Thyroid gland (tissue), 4 donors: ENCODE data around the gene SNX27. TPM values are rescaled to one million over a fixed set of nuclear protein-coding genes. Genes with fewer than 3 reads are reported as not detected.

Experiments used
- DNase-seq, 2 donors: peaks; one replicate each; pipeline ENCODE4 v3.0.0-alpha.2; 2019
- H3K27ac ChIP-seq, 3 donors: fragments of 200-600 bp; sonication (generic); 1 replicate in 2 of 3; 2 replicates in 1 of 3; pipeline ENCODE4 v1.5.1; 2016 to 2019; ENCODE audit warnings: mild to moderate bottlenecking in 1 of 3, moderate library complexity in 1 of 3
- H3K27me3 ChIP-seq: fragments of 200-600 bp; sonication (generic); one replicate; pipeline ENCODE4 v1.5.1; 2019
- H3K36me3 ChIP-seq, 2 donors: fragments of 200-600 bp; sonication (generic); one replicate each; pipeline ENCODE4 v1.5.1; 2016 to 2019
- H3K4me1 ChIP-seq, 2 donors: fragments of 200-600 bp; sonication (generic); one replicate each; pipeline ENCODE4 v1.5.1; 2017 to 2019
- H3K4me3 ChIP-seq, 3 donors: fragments of 200-600 bp; sonication (generic); replicated peaks in 1 of 3; 1 replicate in 2 of 3; 2 replicates in 1 of 3; pipeline ENCODE4 v1.5.1; 2016; ENCODE audit warnings: mild to moderate bottlenecking in 1 of 3
- H3K9me3 ChIP-seq: fragments of 200-600 bp; sonication (generic); one replicate; pipeline ENCODE4 v1.5.1; 2017
- POLR2A ChIP-seq, 2 donors: fragments of 450-650 bp; IDR thresholded peaks; one replicate each; pipeline ENCODE4 v1.6.1; 2017; ENCODE audit warnings: antibody characterized with exemption in 2 of 2, mild to moderate bottlenecking in 2 of 2, moderate library complexity in 1 of 2
- WGBS, 2 donors: methylation state at CpG; one replicate each; pipeline ENCODE4 v1.1.5; 2017; 5-methylcytosine and 5-hydroxymethylcytosine counted together
- intact Hi-C: fragments of 100-400 bp; cut with DNase I; formaldehyde crosslinking; loops from one replicate; pipeline ENCODE4 v1.15.1; 2023
- total RNA-seq, 4 donors: library from RNA; depleted of rRNA; stranded (reverse); fragments of >200 nt; gene quantifications; one replicate each; pipeline ENCODE4 v1.2.3, GENCODE V29; 2016
- TF ChIP-seq, protein P1 (sequence below), 6 experiments: fragments of 200-600 bp in 3 of 6; fragments of 450-650 bp in 3 of 6; sonication (generic) in 3 of 6; IDR thresholded peaks; one replicate each; pipeline ENCODE4 v1.5.1; 2016 to 2019; ENCODE audit warnings: antibody characterized with exemption in 6 of 6, mild to moderate bottlenecking in 2 of 6, inconsistent platforms in 1 of 6, moderate library complexity in 1 of 6

Gene SNX27
- total RNA-seq, 4 donors from 2014 or later: 33.8 to 43.4 (median 37.9) TPM

- Histone ChIP-seq H3K27me3 (no peaks in the 10 kb centered on the region), H3K4me3 (no peak overlapping the region), H3K27ac (no peak overlapping the region), H3K36me3 (no peaks in the 10 kb centered on the region), H3K4me1 (no peaks in the 10 kb centered on the region), H3K9me3 (no peaks in the 10 kb centered on the region)
- intact Hi-C loops: no loop called here
- DNase-seq: no peak
- no peak for TF ChIP-seq POLR2A (IDR thresholded peaks at IDR 0.05)
- TF ChIP-seq, protein P1, sequence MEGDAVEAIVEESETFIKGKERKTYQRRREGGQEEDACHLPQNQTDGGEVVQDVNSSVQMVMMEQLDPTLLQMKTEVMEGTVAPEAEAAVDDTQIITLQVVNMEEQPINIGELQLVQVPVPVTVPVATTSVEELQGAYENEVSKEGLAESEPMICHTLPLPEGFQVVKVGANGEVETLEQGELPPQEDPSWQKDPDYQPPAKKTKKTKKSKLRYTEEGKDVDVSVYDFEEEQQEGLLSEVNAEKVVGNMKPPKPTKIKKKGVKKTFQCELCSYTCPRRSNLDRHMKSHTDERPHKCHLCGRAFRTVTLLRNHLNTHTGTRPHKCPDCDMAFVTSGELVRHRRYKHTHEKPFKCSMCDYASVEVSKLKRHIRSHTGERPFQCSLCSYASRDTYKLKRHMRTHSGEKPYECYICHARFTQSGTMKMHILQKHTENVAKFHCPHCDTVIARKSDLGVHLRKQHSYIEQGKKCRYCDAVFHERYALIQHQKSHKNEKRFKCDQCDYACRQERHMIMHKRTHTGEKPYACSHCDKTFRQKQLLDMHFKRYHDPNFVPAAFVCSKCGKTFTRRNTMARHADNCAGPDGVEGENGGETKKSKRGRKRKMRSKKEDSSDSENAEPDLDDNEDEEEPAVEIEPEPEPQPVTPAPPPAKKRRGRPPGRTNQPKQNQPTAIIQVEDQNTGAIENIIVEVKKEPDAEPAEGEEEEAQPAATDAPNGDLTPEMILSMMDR (IDR thresholded peaks at IDR 0.05): no peak
- 86 to 100% methylated on average over 1 of the region's 1 CpG for WGBS, 2 donors
These were observed 41.0 kb upstream of the SNX27 start for GRCh38 chr1:151570819-151571218.

- intact Hi-C loops: no loop called here
- Histone ChIP-seq H3K36me3 (peaks cover 0 to 8% of the 10 kb centered on the region in 2 donors), H3K9me3 (no peaks in the 10 kb centered on the region), H3K4me3 (no peak overlapping the region), H3K27me3 (no peaks in the 10 kb centered on the region), H3K27ac (no peak overlapping the region), H3K4me1 (no peaks in the 10 kb centered on the region)
- no peak for DNase-seq
- 88 to 93% methylated on average over 12 of the region's 12 CpGs for whole genome bisulfite sequencing, 2 donors
- TF ChIP-seq, protein P1 (IDR thresholded peaks at IDR 0.05): no peak
- no peak for TF ChIP-seq POLR2A (IDR thresholded peaks at IDR 0.05)
These were observed 37.0 kb upstream of the SNX27 start for GRCh38 chr1:151574575-151575529.

GRCh38 chr1:151577173-151577572, 34.7 kb upstream of the SNX27 start:
- no peak for DNase-seq
- peaks cover 0 to 8% of the 10 kb centered on the region in 2 donors for H3K36me3 ChIP-seq
- intact Hi-C loops: no loop called here

DNA sequence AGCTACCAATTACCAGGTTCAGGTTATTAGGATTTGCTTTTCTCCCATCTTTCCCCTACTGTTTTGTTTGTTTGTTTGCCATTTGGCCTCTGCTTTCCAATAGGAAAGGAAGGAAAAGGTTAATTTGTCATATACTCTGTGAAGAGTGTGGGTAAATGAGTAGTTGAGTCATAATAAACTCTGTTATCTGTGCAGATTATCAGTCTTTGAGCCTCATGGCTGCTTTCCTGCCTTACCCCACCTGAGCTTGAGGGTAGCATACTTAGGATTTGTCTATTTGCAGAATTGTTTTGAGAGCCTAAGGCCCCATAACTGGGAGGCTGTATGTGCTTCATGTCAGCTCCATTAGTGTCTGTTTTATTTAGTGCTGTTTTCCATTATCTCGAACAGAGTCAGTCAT, 32.9 kb upstream of the SNX27 start:
- no peak for DNase-seq
- H3K27ac ChIP-seq: no peak overlapping the region
- TF ChIP-seq POLR2A (IDR thresholded peaks at IDR 0.05): no peak
- TF ChIP-seq, protein P1 (IDR thresholded peaks at IDR 0.05): no peak
- intact Hi-C loops: no loop called here
- H3K4me1 ChIP-seq: peaks cover 16 to 20% of the 10 kb centered on the region in 2 donors
- H3K27me3 ChIP-seq: no peaks in the 10 kb centered on the region
- peaks cover 0 to 8% of the 10 kb centered on the region in 2 donors for H3K36me3 ChIP-seq
- WGBS, 2 donors: 97 to 98% methylated on average over 1 of the region's 1 CpG
- H3K4me3 ChIP-seq: no peak overlapping the region
- H3K9me3 ChIP-seq: no peaks in the 10 kb centered on the region

More at GRCh38 chr1:151577173-151577572, 34.7 kb upstream of the SNX27 start:
- no peak overlapping the region for H3K4me3 ChIP-seq
- 97 to 100% methylated on average over 2 of the region's 2 CpGs for WGBS, 2 donors
- H3K9me3 ChIP-seq: no peaks in the 10 kb centered on the region
- peaks cover 4 to 8% of the 10 kb centered on the region in 2 donors for H3K4me1 ChIP-seq
- H3K27ac ChIP-seq: no peak overlapping the region
- H3K27me3 ChIP-seq: no peaks in the 10 kb centered on the region
- TF ChIP-seq, protein P1 (IDR thresholded peaks at IDR 0.05): no peak
- no peak for TF ChIP-seq POLR2A (IDR thresholded peaks at IDR 0.05)
